HG02840 (cell line): ENCODE data around the gene CCT7.
A peak's percentile ranks its signal among the peaks of the same experiment; 100 is the strongest.

Experiments
- ATAC-seq: cut with Tn5 transposase; IDR thresholded peaks from one replicate; pipeline ENCODE4 v1.9.1; 2021; ENCODE audit warnings: mild to moderate bottlenecking, moderate library complexity, moderate number of reproducible peaks; ENCODE audit not compliant: unreplicated experiment, low FRiP score

CCT7 gene

DNA sequence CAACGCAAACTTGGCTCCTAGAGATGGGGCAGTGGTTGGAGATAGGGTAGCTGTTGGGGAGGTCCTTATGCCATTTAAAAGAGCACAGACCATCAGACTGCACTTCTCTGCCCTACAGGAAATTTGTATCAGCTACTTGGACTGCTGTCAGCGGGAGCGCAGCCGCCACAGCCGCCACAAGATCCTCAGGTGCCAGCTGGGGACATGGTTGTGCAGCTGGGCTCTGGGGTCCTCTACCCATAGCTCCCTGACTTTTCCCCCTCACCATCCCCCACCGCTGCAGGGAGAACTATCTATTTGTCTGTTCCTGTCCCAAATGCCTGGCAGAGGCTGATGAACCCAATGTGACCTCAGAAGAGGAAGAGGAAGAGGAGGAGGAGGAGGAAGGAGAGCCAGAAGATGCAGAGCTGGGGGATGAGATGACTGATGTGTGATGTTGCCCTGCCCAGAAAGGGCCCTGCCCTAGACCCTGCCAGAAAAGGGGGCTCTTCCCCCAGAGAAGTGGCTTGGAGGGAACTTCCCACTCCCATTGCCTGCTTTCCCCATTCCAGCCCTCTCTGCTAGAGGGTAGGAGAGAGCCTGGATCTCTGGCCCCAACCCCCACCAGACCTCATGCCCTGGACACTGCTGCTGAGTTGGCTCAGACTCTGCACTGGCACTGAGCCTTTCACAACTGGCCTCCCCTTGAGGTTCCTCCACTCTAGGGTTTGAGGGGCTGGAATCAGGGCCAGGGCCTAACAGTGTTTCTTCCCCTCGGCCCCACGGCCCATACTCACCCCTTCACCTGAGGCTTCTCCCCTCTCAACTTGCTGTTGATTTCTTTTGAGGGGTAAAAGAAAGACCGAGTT, 8.4 kb upstream of the CCT7 start:
- no peak for ATAC-seq

- ATAC-seq, result no peak
These were observed 7.0 kb upstream of the CCT7 start for GRCh38 chr2:73227086-73227485.

- ATAC-seq, result no peak
These were observed 5.5 kb upstream of the CCT7 start for GRCh38 chr2:73228631-73229030.

- ATAC-seq, result peak; percentile 6
These were observed 1.5 kb upstream of the CCT7 start for GRCh38 chr2:73232403-73233153.

DNA sequence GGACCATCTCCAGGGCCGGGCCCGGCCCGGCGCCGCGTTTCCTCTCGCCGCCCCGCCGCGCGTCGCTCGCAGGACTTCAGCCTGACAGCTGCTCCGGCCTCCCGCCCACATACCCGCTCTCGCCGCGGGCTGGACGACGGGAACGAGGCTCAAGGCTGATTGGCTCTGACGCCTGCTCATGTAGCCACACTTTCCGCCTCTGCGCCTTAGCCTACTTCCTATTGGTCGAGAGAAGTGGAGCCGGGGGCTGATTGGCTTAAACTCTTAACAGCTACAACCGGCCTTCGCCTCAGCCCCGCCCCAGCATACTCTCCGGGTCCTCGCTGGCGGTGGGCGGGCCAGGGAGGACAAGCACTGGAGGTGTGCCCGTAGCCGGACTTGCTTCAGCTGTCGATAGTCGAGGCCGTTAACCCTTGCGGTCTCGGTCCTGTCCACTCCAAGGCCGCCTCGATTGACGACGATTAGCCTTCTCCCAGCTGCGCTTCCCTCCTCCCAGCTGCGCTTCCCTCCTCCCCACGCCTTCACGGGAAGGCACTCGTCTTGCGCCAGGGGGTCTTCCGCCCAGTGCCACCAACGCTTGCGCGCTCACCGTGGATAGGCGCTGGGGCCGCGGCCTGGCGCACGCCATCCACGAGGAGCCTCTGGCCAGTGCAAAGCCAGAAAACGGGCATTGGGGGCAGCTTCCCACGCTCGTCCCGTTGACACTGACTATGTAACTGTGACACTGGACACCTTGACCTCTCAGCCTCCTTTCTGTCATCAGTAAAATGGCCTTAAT, 765 bp upstream of the CCT7 start, which contains the start of gene PRADC1:
PRADC1 (minus strand) TSS at position 86 of the 778 bp plus-strand sequence; CDS start at position 7, 79 bp downstream.
- ATAC-seq, result peak; percentile 93

- ATAC-seq, result no peak
These were observed 1.4 kb downstream of the CCT7 start for GRCh38 chr2:73235315-73236028.

- no peak for ATAC-seq
These were observed 3.1 kb downstream of the CCT7 start for GRCh38 chr2:73237168-73237567.

- no peak for ATAC-seq
These were observed 4.0 kb downstream of the CCT7 start for GRCh38 chr2:73238149-73238548.

GRCh38 chr2:73238976-73239375, 4.9 kb downstream of the CCT7 start:
- no peak for ATAC-seq

- no peak for ATAC-seq
These were observed 5.7 kb downstream of the CCT7 start for GRCh38 chr2:73239776-73240175.

GRCh38 chr2:73243884-73244570, 9.9 kb downstream of the CCT7 start:
- no peak for ATAC-seq

- no peak for ATAC-seq
These were observed 10.5 kb downstream of the CCT7 start for GRCh38 chr2:73244580-73244979.

DNA sequence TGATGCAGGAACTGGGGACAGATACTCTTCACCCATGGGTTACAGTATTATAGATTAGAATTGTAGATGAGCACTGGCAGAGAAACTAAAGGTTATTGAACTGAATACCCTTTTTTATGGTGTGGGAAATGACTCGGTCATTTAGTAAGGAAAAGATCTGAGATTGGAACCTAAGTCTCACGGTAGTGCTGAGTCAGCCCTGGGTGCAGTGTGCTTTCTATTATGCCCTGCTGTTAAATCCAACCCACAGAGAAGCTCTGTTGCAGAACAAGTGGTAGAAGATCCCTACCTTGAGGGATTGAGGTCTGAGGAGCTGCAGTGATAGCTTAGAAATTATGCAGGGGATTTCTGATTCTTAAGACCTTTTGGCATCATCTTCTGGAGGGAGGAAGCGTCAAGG, 12.7 kb downstream of the CCT7 start:
- ATAC-seq, result no peak

GRCh38 chr2:73249636-73250035, 15.5 kb downstream of the CCT7 start:
- no peak for ATAC-seq

DNA sequence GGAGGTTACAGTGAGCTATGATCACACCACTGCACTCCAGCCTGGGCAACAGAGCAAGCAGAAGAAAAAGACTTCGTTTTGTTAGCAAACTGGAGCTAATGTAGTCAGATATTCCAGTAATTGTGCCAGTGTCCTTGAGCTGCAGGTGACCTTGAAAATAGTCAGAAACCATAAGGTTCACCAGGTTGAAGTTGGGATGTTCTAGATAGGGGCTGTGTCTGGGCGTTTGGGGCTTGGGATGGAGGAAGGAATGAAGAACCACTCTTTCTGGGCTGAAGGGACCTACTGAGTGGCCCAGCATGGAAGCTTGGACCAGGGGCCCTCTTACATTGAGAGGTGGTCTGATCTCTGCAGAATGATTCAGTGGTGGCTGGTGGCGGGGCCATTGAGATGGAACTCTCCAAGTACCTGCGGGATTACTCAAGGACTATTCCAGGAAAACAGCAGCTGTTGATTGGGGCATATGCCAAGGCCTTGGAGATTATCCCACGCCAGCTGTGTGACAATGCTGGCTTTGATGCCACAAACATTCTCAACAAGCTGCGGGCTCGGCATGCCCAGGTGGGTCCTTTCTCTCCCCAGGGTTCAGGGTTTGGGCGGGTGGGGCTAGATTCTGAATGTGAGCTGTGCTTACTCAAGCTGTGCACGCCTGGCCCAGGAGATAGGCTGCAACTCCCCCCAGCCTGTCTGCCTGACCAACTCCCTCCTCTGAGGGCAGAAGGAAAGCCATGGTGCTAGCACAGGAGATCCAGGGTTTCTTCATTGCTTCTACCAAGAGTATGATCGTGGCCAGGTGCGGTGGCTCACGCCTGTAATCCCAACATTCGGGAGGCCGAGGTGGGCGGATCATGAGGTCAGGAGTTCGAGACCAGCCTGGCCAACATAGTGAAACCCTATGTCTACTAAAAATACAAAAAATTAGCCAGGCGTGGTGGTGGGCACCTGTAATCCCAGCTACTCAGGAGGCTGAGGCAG, 17.1 kb downstream of the CCT7 start:
- no peak for ATAC-seq

- ATAC-seq, result no peak
These were observed 18.3 kb downstream of the CCT7 start for GRCh38 chr2:73252238-73253027.

- ATAC-seq, result no peak
These were observed 19.3 kb downstream of the CCT7 start for GRCh38 chr2:73253400-73253799.

DNA sequence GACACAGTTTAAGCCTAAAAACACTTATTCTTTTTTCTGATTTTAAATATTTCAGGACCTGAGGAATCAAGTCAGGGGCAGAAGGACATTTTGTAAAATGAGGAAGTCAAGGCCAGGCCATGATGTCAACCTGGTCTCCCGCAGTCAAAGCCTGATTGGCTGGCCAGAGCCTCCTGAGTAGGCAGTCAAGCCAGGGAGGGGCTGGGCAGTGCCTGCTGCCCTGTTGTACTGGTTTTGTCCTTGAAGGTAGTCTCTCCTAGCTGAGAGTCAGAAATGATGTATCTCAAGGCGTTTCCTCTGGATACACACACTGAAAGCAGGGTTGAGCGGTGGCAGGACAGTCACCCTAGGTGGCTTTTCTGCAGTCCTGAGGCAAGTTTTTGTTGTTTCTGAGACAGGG, 19.8 kb downstream of the CCT7 start:
- ATAC-seq, result no peak
